AG09319 (cell line): ENCODE measurements around the gene GLYATL3.

Experiments
- DNase-seq: peaks from one replicate; pipeline ENCODE4 v3.0.0-alpha.2; 2010; ENCODE audit warnings: low read depth; ENCODE audit errors: extremely low read depth
- TF ChIP-seq, protein P1 (sequence below): IDR thresholded peaks from 2 replicates; pipeline ENCODE4 v1.5.1; 2011; ENCODE audit warnings: low read depth, mild to moderate bottlenecking, inconsistent platforms, low read length, moderate library complexity

Gene GLYATL3

DNA sequence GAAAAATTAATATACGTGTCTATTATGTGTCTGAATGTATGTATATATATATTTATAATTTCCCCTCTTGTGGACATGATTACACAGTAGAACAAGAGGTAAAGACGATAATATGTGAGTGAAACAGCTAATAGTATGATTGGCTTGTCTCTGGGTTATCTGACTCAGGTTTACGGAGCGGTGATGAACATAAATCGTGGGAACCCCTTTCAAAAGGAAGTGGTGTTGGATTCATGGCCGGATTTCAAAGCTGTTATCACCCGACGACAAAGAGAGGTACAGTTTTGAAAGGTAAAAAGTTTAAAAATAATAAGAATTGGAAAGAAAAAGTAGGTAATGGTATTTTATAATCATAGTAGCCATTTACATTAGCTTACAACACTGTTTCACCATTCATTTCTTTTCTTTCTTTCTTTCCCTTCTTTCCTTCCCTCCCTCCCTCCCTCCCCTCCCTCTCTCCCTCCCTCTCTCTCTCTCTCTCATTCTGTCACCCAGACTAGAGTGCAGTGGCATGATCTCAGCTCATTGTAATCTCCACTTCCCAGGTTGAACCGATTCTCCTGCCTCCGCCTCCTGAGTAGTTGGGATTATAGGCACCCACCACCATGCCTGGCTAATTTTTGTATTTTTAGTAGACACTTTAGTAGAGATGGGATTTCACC, 15.9 kb downstream of the GLYATL3 start:
- TF ChIP-seq, protein P1, sequence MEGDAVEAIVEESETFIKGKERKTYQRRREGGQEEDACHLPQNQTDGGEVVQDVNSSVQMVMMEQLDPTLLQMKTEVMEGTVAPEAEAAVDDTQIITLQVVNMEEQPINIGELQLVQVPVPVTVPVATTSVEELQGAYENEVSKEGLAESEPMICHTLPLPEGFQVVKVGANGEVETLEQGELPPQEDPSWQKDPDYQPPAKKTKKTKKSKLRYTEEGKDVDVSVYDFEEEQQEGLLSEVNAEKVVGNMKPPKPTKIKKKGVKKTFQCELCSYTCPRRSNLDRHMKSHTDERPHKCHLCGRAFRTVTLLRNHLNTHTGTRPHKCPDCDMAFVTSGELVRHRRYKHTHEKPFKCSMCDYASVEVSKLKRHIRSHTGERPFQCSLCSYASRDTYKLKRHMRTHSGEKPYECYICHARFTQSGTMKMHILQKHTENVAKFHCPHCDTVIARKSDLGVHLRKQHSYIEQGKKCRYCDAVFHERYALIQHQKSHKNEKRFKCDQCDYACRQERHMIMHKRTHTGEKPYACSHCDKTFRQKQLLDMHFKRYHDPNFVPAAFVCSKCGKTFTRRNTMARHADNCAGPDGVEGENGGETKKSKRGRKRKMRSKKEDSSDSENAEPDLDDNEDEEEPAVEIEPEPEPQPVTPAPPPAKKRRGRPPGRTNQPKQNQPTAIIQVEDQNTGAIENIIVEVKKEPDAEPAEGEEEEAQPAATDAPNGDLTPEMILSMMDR, result no peak
- DNase-seq, result no peak

DNA sequence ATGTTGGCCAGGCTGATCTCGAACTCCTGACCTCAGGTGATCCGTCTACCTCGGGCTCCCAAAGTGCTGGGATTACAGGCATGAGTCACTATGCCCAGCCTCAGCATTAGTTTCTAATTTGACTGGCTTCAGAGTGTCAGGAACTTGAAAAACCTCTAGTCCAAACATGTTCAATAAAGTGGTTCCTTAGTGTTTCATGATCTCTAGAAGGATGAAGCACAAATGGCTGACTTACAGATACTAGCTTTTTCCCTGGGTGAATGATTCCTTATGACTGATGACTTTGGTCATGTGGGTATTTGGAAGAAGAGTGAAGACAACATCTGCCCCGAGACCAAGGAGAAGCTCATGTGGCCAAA, 16.4 kb downstream of the GLYATL3 start:
- DNase-seq, result no peak
- TF ChIP-seq, protein P1, result no peak

DNA sequence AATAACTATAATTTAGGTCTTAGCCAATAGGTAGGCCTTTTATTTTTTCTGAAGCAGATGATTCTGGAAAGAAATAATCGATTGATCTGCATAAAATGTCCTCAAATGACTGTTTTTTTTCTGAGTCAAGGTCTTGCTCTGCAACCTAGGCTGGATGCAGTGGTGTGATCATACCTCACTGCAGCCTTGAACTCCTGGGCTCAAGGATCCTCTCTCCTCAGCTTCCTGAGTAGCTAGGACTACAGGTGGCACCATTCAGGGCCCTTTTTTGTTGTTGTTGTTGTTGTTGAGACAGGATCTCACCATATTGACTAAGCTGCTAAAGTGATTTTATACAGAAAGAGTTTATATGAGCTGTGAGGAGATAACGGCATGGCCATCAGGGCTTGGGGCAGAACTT, 18.2 kb downstream of the GLYATL3 start:
- DNase-seq, result no peak
- TF ChIP-seq, protein P1, result no peak

DNA sequence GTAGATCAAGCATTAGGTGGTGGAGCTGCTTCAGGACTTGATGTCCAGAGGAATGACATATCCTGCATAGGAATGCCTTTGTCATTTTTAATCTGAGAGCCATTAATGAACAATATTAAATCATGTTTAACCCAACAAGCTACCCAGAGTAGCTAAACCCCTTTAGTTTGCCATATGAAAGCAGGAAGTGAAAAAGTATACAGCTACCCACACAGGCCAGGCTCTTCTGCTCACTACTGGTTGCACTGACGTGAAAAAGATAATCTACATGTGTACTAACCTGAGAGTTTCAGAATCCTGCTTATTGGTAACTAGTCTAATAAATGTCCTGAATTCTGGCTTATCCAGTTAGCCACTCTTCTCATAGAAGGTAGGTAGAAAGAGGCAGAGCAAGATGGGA, 19.9 kb downstream of the GLYATL3 start:
- no peak for DNase-seq
- TF ChIP-seq, protein P1, result no peak

DNA sequence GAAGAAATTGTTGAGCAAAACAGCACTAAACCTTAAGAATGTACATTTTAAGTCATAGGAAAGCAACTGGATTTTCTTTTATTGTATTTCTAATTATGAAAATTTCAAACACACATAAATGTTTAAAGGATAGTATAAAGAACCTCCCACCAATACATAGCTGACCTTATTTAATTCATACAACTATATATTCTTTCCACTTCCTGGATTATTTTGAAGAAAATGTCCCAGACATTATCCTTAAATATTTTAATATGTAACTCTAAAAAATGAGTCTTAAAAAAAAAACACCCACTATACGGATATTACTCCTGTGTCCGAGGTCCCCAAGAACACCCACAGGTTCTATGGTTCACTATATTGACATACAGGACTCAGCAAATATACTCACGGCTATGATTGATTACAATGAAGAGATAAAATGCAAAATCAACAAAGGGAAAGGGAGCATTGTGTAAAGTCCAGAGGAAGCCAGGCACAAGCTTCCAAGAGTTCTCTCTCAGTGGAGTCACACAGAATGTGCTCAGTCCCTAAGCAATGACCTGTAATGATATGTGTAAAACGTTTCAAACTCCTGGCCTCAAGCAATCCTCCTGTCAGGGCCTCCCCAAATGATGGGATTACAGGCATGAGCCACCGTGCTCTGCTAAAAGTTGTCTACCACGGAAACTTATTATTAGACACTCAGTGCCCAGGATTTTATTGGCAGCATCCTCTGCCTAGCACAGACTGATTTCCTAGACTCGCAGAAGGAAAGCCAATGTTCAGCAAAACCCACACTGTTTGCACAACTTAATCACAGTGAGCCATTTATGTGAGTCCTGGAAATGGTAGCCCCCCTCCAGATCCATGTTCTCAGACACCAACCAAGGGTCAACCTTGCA, 23.2 kb downstream of the GLYATL3 start:
- DNase-seq, result no peak
- TF ChIP-seq, protein P1, result no peak

DNA sequence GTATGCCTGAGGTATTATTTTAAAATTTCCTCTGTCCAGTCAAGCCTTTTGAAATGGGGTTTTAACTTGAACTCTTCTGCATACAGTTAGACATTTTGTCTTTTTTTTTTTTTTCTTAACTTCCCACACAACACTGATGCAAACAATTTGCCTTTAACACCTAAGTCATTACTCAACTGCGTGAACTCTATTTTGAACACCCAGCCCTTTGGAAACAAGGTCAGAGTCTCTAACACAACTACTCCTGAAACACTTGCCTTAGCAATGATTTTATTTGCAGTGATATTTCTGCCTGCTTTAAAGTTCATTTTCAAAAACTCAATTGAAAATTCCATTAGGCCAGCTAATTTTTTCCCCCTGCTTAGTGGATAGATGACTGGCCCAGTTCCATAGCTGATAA, 24.2 kb downstream of the GLYATL3 start:
- DNase-seq, result no peak
- TF ChIP-seq, protein P1, result no peak

DNA sequence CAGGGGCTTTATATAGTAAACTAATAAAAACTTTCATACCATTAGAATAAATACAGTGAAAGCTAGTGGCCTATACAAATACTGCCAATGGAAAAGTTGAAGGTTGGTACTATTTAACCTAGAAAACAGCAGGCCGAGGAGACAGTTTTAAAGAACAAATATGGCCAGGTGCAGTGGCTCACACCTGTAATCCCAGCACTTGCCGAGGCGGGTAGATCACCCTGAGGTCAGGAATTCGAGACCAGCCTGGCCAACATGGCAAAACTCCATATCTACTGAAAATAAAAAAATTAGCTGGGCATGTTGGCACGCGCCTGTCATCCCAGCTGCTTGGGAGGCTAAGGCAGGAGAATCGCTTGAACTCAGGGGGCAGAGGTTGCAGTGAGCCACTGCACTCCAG, 24.8 kb downstream of the GLYATL3 start:
- TF ChIP-seq, protein P1, result no peak
- DNase-seq, result no peak
